Stimulated activated naive CD8-positive, alpha-beta T cell treated with anti-CD3 and anti-CD28 coated beads, Interleukin-15, Interleukin-2, amounts not matched to agents 100 U/mL and 50 U/mL, for 24 hours (primary cell): ENCODE data around the gene RETN.
A peak's percentile ranks its signal among the peaks of the same experiment; 100 is the strongest.

ENCODE experiments used
- ATAC-seq: fragments of 150-1000 bp; cut with Tn5 transposase; one replicate; pipeline ENCODE4 v1.10.0; 2021
- DNase-seq: peaks from one replicate; pipeline ENCODE4 v3.0.0; 2021

The RETN gene

GRCh38 chr19:7682175-7682855 lies 13.5 kb downstream of the RETN start:
- DNase-seq (no peak), ATAC-seq (no peak)

GRCh38 chr19:7685546-7686445 lies 16.9 kb downstream of the RETN start:
- DNase-seq (no peak), ATAC-seq (no peak)

GRCh38 chr19:7687177-7687576 lies 18.3 kb downstream of the RETN start:
- ATAC-seq (no peak), DNase-seq (no peak)

- DNase-seq (no peak), ATAC-seq (no peak)
Measured at GRCh38 chr19:7689165-7689564, 20.3 kb downstream of the RETN start.

GRCh38 chr19:7690779-7691258 lies 22.0 kb downstream of the RETN start:
- DNase-seq (no peak), ATAC-seq (no peak)

GRCh38 chr19:7691497-7691896 lies 22.6 kb downstream of the RETN start:
- peak; percentile 11 for ATAC-seq
- DNase-seq = no peak

GRCh38 chr19:7692417-7693088 lies 23.7 kb downstream of the RETN start:
- ATAC-seq (peak; percentile 53), DNase-seq (no peak)

GRCh38 chr19:7694499-7694898 lies 25.6 kb downstream of the RETN start:
- no peak for ATAC-seq
- DNase-seq = no peak

GRCh38 chr19:7697721-7698287 lies 29.0 kb downstream of the RETN start:
- DNase-seq = no peak
- ATAC-seq = no peak

- DNase-seq = no peak
- no peak for ATAC-seq
Measured at GRCh38 chr19:7698583-7698982, 29.7 kb downstream of the RETN start.

GRCh38 chr19:7699003-7699402 lies 30.2 kb downstream of the RETN start:
- ATAC-seq (no peak), DNase-seq (no peak)

GRCh38 chr19:7699417-7700401 lies 30.9 kb downstream of the RETN start:
- DNase-seq (peak; percentile 74), ATAC-seq (peak; percentile 77)

GRCh38 chr19:7701049-7701653 lies 32.3 kb downstream of the RETN start:
- DNase-seq = no peak
- no peak for ATAC-seq

GRCh38 chr19:7701654-7702457 lies 33.0 kb downstream of the RETN start, which contains the start of gene FCER2:
FCER2 (minus strand) TSS chr19:7702131; CDS start chr19:7699760, 2,371 bp downstream.
- DNase-seq (no peak), ATAC-seq (peak; percentile 7)

GRCh38 chr19:7703332-7703731 lies 34.5 kb downstream of the RETN start:
- DNase-seq (no peak), ATAC-seq (no peak)

- DNase-seq = no peak
Measured at GRCh38 chr19:7704280-7705060, 35.6 kb downstream of the RETN start.

GRCh38 chr19:7705387-7706187 lies 36.7 kb downstream of the RETN start:
- ATAC-seq (peak; percentile 84), DNase-seq (peak; percentile 86)

More at GRCh38 chr19:7704280-7705060, 35.6 kb downstream of the RETN start:
- no peak for ATAC-seq
